ENCODE results near the gene CBX3. TPM values are rescaled to one million over a fixed set of nuclear protein-coding genes. Genes with fewer than 3 reads are reported as not detected.

The CBX3 gene
- total RNA-seq, 1 donor from 2014 or later = 221 TPM

Other genes with a start within 250 kb of the CBX3 start
- gene NFE2L3, start 49.5 kb upstream of the CBX3 start, total RNA-seq = 25.5 and 28.0 TPM in 2 replicates
- gene HNRNPA2B1, start 999 bp upstream of the CBX3 start, total RNA-seq = 950 and 984 TPM in 2 replicates
- 9.2 and 10.0 TPM in 2 replicates for gene SNX10, start 90.1 kb downstream of the CBX3 start, total RNA-seq

All from progenitor cell of endocrine pancreas (in vitro differentiated cells).